Gastroesophageal sphincter (tissue), 4 donors: ENCODE measurements around the gene RASSF1. TPM values are rescaled to one million over a fixed set of nuclear protein-coding genes. Genes with fewer than 3 reads are reported as not detected.

Experiments used
- ATAC-seq: fragments of 150-250 bp; one replicate; pipeline ENCODE4 v1.9.1; 2016; ENCODE audit warnings: mild to moderate bottlenecking, moderate library complexity
- H3K27ac ChIP-seq, 4 donors: fragments of 200-600 bp; sonication (generic) in 3 of 4; 1 replicate in 3 of 4; 2 replicates in 1 of 4; pipeline ENCODE4 v1.5.1; 2016 to 2019
- H3K27me3 ChIP-seq: fragments of 200-600 bp; sonication (generic); one replicate; pipeline ENCODE4 v1.5.1; 2019
- H3K36me3 ChIP-seq, 2 donors: fragments of 200-600 bp; sonication (generic); one replicate each; pipeline ENCODE4 v1.5.1; 2019; ENCODE audit warnings: control low read depth in 1 of 2
- H3K4me1 ChIP-seq, 3 donors: fragments of 200-600 bp; sonication (generic); 1 replicate in 2 of 3; 2 replicates in 1 of 3; pipeline ENCODE4 v1.5.1; 2016 to 2019; ENCODE audit warnings: control low read depth in 2 of 3
- H3K4me3 ChIP-seq, 2 donors: fragments of 200-600 bp; sonication (generic); one replicate each; pipeline ENCODE4 v1.5.1; 2019; ENCODE audit warnings: mild to moderate bottlenecking in 1 of 2, moderate library complexity in 1 of 2
- H3K9me3 ChIP-seq, 3 donors: fragments of 200-600 bp; sonication (generic); one replicate each; pipeline ENCODE4 v1.5.1; 2017 to 2019; ENCODE audit warnings: control low read depth in 2 of 3
- CTCF ChIP-seq, 4 experiments: fragments of 200-600 bp in 2 of 4; fragments of 450-650 bp in 2 of 4; sonication (generic) in 1 of 4; IDR thresholded peaks; one replicate each; pipeline ENCODE4 v1.5.1; 2017 to 2019; ENCODE audit warnings: antibody characterized with exemption in 4 of 4, mild to moderate bottlenecking in 2 of 4, moderate library complexity in 2 of 4
- EP300 ChIP-seq: sonication (generic); formaldehyde crosslinking; IDR thresholded peaks from one replicate; pipeline ENCODE4 v1.6.1; 2017; ENCODE audit warnings: antibody characterized with exemption, mild to moderate bottlenecking
- POLR2A ChIP-seq, 2 donors: fragments of 450-650 bp; IDR thresholded peaks; one replicate each; pipeline ENCODE4 v1.6.1; 2017; ENCODE audit warnings: antibody characterized with exemption in 2 of 2, mild to moderate bottlenecking in 2 of 2, moderate library complexity in 1 of 2
- POLR2AphosphoS5 ChIP-seq: sonication (generic); formaldehyde crosslinking; IDR thresholded peaks from one replicate; pipeline ENCODE4 v1.6.1; 2017; ENCODE audit warnings: antibody characterized with exemption
- WGBS, 2 donors: methylation state at CpG; one replicate each; pipeline ENCODE4 v1.1.5; 2018; ENCODE audit warnings: low coverage in 1 of 2; 5-methylcytosine and 5-hydroxymethylcytosine counted together
- total RNA-seq, 4 donors: library from RNA; depleted of rRNA; stranded (reverse); fragments of >200 nt; gene quantifications; one replicate each; pipeline ENCODE4 v1.1.0, GENCODE V29; 2016

Gene RASSF1
- total RNA-seq, 4 donors from 2014 or later = 24.5 to 40.3 (median 26.9) TPM

DNA sequence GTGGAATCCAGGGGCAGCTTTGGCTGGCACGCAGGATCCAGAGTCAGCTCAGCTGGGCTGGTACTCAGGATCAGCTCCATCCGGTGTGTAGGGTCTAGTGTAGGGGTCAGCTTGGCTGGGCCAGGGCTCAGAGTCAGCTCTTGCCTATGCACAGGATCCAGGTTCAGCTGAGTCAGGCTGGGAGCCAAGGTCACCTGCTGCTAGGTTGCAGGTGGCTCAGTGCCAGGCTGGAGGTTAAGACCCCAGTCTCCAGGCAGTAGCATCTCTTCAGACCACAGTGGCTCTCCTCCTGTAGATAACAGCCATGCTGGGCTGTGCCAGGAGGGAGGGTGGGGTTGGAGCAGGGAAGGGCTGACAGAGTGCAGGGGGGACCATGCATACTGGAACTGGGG lies 43.3 kb downstream of the RASSF1 start:
- peaks cover 0 to 51% (median 24%) of the 10 kb centered on the region in 3 donors for H3K4me1 ChIP-seq
- no peak overlapping the region for H3K4me3 ChIP-seq
- H3K36me3 ChIP-seq = peaks cover 0 to 12% of the 10 kb centered on the region in 2 donors
- no peak for ATAC-seq
- no peaks in the 10 kb centered on the region for H3K9me3 ChIP-seq
- peak overlapping the region in 2 of 4 donors; percentile 89 to 92 for H3K27ac ChIP-seq
- H3K27me3 ChIP-seq = no peaks in the 10 kb centered on the region
- no CpG with 5 or more reads among the region's 2 CpGs for WGBS, 2 donors
- TF ChIP-seq EP300 (no peak), CTCF (IDR thresholded peaks at IDR 0.05) (no peak), POLR2AphosphoS5 (no peak), POLR2A (IDR thresholded peaks at IDR 0.05) (no peak)

DNA sequence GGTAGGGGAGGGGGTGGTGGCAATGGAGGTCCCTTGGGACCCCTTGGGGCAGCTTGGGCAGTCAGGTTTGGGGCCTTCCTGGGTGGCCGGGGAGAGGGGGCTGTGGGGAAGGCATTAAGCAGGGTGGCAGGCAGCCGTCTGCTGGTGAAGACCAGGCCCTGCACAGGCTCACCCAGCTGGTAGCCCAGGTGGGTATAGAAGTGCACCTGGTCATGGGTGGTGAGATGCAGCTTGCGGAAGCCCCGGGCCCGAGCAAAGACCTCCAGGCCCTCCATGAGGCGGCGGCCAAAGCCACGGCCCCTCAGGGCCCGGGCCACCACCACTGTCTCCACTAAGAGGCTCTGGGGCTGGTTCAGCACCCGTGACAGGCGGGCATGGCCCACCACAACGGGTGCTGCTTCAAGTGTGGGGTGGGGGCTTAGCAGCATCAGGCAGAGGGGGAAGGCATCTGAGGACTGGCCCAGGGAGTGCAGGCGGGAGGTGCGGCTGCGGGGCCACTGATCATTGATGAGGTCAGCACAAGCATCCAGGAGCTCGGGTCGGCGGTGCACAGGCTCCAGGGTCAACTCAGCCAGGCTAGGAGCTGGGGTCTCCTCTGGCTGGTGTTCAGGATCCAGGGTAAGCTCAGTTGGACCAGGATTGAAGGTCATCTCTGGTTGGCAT lies 43.8 kb downstream of the RASSF1 start:
- peaks cover 0 to 12% of the 10 kb centered on the region in 2 donors for H3K36me3 ChIP-seq
- no peak for ATAC-seq
- H3K4me1 ChIP-seq = peaks cover 0 to 47% (median 24%) of the 10 kb centered on the region in 3 donors
- no peaks in the 10 kb centered on the region for H3K9me3 ChIP-seq
- H3K27ac ChIP-seq = no peak overlapping the region
- H3K27me3 ChIP-seq = no peaks in the 10 kb centered on the region
- H3K4me3 ChIP-seq = no peak overlapping the region
- TF ChIP-seq EP300 (no peak), POLR2A (IDR thresholded peaks at IDR 0.05) (no peak), CTCF (IDR thresholded peaks at IDR 0.05) (no peak), POLR2AphosphoS5 (no peak)
- WGBS, 2 donors = no CpG with 5 or more reads among the region's 18 CpGs

GRCh38 chr3:50295553-50296431 lies 44.8 kb downstream of the RASSF1 start:
- H3K36me3 ChIP-seq = peaks cover 0 to 12% of the 10 kb centered on the region in 2 donors

GRCh38 chr3:50294492-50295403 lies 45.9 kb downstream of the RASSF1 start:
- peaks cover 0 to 49% (median 21%) of the 10 kb centered on the region in 3 donors for H3K4me1 ChIP-seq
- TF ChIP-seq POLR2A (IDR thresholded peaks at IDR 0.05) (no peak), EP300 (no peak), CTCF (IDR thresholded peaks at IDR 0.05) (no peak), POLR2AphosphoS5 (no peak)
- no peak for ATAC-seq
- H3K9me3 ChIP-seq = no peaks in the 10 kb centered on the region
- H3K27me3 ChIP-seq = no peaks in the 10 kb centered on the region
- WGBS, 2 donors = no CpG with 5 or more reads among the region's 22 CpGs
- peaks cover 0 to 21% of the 10 kb centered on the region in 2 donors for H3K36me3 ChIP-seq
- no peak overlapping the region for H3K27ac ChIP-seq
- H3K4me3 ChIP-seq = no peak overlapping the region

More at GRCh38 chr3:50295553-50296431, 44.8 kb downstream of the RASSF1 start:
- no peak overlapping the region for H3K4me3 ChIP-seq
- H3K9me3 ChIP-seq = no peaks in the 10 kb centered on the region
- ATAC-seq = no peak
- H3K27me3 ChIP-seq = no peaks in the 10 kb centered on the region
- H3K4me1 ChIP-seq = peaks cover 0 to 51% (median 29%) of the 10 kb centered on the region in 3 donors
- no peak overlapping the region for H3K27ac ChIP-seq
- no peak for TF ChIP-seq POLR2AphosphoS5
- TF ChIP-seq CTCF (IDR thresholded peaks at IDR 0.05) = no peak
- TF ChIP-seq POLR2A (IDR thresholded peaks at IDR 0.05) = no peak
- TF ChIP-seq EP300 = no peak
- WGBS, 2 donors = 86% methylated on average over 5 of the region's 8 CpGs; no CpG with 5 or more reads in 1 of the 2 donors
